ENCODE data around the gene PRKCSH. TPM values are rescaled to one million over a fixed set of nuclear protein-coding genes. Genes with fewer than 3 reads are reported as not detected.
"Not testable (repeated sequence)": the region's sequence is repeated elsewhere in the genome, so short reads cannot be mapped to it uniquely, and the experiment has no call there.

The PRKCSH gene
- total RNA-seq, 1 experiment from 2014 or later = 164 TPM

DNA sequence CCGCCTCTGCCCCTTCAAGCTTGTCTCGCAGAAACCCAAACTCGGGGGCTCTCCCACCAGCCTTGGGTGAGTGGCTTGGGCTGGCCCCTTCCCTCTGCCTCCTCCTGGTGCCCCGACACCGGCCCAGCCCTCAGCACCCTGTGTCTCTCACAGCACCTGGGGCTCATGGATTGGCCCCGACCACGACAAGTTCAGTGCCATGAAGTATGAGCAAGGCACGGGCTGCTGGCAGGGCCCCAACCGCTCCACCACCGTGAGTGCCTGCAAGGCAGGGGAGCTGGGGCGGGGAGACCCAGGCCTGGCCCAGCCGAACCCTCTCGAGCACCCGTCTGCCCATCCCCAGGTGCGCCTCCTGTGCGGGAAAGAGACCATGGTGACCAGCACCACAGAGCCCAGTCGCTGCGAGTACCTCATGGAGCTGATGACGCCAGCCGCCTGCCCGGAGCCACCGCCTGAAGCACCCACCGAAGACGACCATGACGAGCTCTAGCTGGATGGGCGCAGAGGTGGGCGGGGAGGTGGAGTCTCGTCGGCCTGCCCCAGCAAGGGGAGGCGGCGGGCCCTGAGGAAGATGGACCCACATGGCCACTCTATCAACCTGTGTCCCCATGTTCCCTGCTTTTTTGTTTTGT lies 13.6 kb downstream of the PRKCSH start:
- DNase-seq (ENCODE audit: low read depth) = no peak

DNA sequence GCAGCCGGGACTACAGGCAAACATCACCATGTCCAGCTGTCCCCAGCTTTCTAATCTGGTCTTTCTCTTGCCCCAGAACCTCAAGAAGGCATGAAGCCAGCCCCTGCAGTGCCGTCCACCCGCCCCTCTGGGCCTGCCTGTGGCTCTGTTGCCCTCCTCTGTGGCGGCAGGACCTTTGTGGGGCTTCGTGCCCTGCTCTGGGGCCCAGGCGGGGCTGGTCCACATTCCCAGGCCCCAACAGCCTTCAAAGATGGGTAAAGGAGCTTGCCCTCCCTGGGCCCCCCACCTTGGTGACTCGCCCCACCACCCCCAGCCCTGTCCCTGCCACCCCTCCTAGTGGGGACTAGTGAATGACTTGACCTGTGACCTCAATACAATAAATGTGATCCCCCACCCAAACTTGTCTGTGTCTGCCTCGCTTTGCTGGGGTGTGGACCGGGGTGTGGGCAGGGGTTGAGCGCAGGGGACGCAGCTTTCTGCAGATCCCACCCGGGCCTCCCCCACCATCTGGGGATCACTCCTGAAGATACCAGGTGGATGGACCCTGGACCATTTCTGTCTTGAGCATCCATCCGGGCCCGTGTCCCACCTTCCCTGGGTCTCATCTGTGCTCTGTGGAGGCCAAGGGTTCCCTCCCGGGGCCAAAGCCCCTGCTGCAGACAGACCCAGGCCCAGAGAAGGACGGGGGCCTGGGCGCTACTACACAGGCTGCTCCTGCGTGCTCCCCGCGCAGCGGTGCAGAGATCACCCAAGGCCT lies 15.3 kb downstream of the PRKCSH start:
- DNase-seq (ENCODE audit: low read depth) = no peak

DNA sequence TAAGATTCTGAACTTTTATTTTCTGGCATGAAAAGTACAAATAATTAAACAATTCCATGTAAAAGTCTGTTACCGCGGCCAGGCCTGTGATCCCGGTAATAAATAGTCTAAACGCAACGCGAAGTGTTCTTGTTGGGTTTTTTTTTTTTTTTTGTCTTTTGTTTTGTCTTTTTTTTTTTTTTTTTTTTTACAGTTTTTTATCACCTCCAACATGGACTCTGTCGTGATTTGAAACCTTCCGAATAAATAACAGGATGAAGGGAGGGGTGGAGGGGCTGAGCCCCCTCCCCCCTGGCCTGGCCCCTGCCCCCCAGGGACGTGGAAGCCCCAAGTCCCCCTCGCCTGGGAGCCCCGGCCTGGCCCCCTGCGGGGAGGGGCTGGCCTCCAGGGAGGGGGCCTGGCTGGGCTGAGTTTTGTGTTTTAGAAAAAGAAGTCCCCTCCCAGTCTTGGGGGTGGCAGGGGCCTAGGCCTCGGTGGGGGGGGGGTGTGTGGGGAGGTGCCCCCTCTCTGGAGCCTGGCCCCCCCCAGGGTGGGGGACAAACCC lies 16.0 kb downstream of the PRKCSH start:
- DNase-seq (ENCODE audit: low read depth) = no peak

DNA sequence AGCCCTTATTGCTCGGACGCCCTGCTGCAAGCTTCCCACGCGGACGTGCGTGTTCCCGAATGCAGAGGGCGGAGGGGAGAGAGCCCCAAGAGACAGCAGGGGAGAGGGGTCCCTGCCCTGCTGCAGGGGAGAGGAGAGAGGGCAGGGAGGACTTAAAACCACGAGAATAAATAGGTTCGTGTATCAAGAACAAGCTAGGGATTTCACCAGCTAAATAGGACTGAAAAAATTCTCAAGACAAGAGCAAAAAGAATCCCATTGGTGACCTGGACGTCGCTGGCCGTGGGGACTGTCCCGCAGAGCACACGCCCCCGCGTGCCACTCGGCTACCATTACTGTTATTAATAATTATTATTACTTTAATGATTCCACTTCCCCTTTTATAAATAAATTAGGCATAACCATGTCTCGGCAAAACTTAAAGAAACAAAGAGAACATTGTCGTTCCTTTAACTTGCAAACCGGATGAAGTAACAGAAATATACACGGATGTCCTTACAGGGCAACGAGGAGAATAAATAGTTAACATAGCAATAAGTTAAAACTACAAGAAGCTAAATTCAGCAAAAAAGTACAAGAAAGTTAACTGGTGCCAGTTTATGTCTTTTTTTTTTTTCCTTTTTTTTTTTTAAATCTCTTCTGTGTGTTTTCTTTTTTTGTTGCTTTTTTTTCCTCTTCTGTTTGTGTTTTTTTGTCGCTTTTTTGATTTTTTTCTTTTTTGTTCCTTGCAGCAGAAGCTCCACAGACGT lies 16.6 kb downstream of the PRKCSH start:
- no peak for DNase-seq (ENCODE audit: low read depth)

DNA sequence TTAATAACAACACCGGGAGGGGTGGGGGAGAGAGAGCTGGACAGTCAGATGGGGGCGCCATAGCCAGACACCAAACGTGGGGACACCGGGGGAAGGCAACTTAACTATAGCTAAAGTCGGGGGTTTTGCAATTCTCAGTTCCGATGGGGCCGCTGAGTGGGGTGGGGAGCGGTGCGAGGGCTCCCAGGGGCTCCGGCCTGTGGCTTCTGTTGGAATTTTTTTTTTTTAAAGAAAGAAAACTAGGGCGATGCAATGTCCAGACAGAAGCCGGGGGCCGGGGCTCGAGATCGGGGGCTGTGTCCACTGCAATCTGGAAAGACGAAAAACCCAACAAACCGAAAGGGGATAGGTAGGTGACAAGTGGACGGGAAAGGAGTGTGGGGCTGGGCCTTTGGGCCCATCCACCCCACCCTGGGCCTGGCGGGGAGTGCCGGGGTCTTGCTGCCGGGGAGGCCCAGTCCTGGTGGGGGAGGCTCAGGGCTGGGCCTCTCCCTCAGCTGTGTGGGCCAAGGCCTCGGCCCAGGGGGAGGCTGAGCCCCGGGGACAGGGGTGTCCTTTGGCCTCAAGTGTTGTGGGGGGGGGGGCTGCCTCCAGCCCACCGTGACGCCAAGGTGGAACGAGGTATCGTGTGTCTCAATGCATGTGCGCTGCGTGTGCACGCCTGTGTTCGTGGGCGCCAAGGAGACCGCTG lies 17.3 kb downstream of the PRKCSH start:
- no peak for DNase-seq (ENCODE audit: low read depth)

DNA sequence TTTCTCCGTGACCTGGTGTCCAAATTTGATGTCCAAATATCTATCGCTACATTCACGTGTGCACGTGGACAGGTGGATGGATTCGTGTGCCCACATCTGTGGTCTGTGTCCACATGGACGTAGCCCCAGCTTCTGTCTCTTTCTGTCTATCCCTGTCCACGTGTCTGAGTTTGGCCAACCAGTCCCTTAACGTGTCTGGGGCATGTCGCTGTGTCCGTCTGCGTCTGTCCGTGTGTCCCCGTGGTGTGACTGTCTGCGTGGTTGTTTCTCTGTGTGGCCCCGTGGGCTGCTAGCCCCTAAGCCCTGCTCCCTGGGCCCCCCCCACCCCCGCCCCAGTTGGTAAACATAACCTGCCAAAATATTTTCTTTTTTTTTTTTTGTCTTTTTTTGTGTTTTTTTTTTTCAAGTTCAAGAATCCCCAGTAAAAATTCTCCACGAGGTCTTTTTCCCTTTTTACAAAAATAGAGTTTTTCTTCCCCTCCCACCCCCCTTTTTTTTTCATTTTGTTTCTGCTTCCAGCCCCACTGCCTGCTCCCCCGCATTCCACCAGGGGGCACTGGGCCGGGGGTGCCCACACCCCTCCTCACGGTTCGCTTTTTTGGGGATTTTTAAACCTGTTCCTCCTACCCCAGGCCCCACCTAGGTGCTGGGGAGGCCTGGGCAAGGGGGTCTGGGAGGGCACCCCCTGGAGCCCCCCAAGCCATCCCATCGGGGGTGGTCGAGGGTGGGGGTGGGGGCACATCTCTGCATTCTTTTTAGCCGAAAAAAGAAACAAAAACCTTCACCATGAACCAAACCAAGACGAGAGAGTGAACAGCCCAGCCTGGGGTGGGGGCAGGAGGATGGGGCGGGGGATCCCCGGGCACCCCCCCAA lies 18.3 kb downstream of the PRKCSH start:
- DNase-seq (ENCODE audit: low read depth) = no peak

DNA sequence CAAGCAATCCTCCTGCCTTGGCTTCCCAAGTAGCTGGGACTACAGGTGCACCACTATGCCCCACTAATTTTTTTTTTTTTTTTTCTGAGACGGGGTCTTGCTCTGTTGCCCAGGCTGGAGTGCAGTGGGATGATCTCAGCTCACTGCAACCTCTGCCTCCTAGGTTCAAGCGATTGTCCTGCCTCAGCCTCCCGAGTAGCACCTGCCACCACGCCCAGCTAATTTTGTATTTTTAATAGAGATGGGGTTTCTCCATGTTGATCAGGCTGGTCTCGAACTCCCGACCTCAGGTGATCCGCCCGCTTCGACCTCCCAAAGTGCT lies 19.8 kb downstream of the PRKCSH start:
- not testable (repeated sequence) for DNase-seq (ENCODE audit: low read depth)

DNA sequence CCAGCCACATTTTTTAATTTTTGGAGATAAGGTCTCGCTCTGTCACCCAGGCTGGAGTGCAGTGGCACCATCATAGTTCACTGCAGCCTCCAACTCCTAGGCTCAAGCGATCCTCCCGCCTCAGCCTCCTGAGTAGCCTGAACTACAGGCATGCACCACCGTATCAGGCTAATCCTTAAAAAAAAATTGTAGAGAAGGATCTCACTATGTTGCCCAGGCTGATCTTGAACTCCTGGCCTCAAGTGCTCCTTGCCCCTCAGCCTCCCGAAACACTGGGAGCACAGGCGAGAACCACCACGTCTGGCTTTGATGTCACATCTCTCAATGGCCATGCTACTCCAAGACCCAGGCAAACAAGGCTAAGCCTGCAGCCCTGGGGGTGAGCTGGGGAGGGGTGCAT lies 21.2 kb downstream of the PRKCSH start:
- no peak for DNase-seq (ENCODE audit: low read depth)

DNA sequence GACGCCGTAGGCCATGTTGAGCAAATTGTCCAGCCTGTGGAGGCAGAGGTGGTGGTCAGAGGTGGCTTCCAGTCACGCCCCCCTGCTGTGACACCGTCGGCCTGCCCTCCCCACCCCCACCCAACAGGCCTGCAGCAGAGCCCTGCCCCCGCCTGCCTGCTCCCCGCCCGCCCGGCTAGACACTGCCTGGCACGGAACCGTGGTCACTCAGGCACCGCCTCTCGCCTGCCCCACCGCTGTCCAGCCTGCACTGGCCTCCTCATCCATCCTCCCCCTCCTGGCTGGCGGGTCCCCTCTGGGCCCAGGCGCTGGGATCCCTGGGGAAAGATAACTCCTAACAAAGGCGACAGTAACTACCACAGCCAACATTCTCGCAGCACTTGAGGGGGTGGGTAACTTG lies 21.7 kb downstream of the PRKCSH start:
- DNase-seq (ENCODE audit: low read depth) = no peak

DNA sequence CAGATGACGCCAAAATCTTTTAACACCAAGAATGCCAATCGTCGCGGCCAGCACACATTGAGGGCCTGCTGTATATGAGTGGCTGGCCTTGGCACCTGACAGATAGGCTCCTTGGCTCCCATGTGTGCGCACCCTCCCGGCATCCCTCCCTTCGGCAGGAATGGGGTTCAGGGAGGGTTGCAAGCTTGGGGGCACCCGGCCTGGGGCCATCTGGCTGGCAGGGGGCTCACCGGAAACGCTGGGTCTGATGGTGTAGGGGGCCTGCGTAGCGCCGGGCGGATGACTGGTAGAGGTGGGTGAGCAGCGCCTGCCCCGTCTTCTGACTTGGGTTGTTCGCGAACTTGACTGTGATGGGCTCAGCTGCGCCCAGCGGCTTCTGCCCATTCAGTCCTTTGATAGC lies 22.4 kb downstream of the PRKCSH start:
- DNase-seq (ENCODE audit: low read depth) = no peak

DNA sequence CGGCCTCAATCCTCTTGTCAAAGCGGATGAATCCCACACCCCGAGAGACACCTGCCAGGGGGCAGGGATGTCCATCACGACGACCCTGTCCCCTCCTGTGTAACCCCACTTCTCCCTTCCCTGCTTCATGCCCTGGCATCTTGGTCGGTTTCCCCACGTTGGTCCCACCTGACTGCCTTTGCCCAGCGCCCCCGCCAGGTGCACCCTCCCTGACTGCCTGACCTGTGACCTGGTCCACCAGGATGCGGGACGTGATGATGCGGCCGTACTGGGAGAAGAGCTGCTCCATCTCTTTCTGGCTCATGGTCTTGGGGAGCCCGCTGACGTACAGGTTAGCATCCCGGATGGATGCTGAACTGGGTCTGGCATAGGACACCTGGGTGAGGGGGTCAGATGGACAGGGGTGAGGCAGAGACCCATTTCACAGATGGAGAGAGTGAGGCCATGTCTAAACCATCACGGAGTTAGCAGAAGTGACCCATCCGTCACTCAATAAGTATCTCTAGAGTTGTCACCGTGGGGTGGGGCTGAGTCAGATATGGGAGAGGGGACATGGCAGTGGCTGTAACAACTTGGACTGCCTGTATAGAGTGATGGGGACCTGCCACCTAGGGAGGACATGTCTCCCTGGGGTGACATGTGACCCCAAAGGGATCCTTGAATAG lies 22.9 kb downstream of the PRKCSH start:
- DNase-seq (ENCODE audit: low read depth) = no peak

DNA sequence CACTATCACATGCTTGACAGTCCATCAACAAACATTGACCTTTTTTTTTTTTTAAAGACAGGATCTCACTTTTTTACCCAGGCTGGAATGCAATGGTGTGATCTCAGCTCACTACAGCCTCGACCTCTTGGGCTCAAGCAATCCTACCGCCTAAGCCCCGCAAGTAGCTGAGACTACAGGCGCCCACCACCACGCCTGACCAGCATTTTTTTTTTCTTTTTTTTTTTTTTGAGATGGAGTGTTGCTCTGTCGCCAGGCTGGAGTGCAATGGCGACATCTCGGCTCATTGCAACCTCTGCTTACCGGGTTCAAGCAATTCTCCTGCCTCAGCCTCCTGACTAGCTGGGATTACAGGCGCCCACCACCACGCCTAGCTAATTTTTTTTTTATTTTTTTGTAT lies 23.5 kb downstream of the PRKCSH start:
- DNase-seq (ENCODE audit: low read depth) = not testable (repeated sequence)

DNA sequence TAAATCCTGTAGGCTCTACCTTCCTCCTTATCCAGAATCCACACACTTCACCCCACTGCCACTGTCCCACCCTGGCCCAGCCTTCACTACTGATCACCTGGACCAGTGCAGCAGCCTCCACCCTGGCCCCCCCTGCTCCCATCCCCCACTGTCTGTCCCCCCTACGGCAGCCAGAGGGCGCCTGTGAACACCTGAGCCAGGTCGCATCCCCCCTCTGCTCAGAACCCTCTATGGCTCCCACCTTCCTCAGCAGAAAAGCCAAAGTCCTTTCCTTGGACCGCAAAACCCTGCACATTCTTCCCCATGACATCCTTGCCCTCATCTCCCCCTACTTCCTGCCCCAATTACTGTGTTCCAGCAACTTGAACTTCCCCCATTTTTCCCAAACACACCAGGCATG lies 24.8 kb downstream of the PRKCSH start:
- no peak for DNase-seq (ENCODE audit: low read depth)

DNA sequence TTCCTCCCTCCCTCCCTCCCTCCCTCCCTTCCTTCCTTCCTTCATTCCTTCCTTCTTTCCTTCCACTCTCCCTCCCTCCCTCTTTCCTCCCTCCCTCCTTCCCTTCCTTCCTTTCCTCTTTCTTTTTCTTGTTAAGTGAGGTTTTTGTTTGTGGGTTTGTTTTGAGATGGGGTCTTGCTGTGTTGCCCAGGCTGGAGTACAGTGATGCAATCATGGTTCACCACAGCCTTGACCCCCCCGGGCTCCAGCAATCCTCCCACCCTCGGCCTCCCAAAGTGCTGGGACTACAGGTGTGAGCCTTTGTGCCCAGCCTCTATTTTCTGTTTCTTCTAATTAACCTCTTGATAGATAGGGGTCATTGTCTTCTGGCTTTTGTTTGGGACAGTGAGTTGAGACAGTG lies 26.0 kb downstream of the PRKCSH start:
- DNase-seq (ENCODE audit: low read depth) = no peak

DNA sequence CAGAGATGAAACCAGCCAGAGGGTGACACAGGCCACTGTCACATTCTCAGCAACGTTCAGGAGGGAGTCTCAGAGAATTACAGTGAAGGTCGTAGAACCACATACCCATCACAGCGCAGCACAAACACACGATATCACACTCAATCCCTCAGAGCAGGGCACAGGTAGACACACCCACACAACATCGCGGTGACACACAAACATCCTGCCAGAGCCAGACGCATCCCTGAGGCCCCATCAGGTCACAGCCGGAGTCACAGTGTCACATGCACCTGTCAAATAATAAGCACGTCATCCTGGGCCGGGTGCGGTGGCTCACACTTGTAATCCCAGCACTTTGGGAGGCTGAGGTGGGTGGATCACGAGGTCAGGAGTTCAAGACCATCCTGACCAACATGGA lies 28.0 kb downstream of the PRKCSH start:
- DNase-seq (ENCODE audit: low read depth) = no peak

DNA sequence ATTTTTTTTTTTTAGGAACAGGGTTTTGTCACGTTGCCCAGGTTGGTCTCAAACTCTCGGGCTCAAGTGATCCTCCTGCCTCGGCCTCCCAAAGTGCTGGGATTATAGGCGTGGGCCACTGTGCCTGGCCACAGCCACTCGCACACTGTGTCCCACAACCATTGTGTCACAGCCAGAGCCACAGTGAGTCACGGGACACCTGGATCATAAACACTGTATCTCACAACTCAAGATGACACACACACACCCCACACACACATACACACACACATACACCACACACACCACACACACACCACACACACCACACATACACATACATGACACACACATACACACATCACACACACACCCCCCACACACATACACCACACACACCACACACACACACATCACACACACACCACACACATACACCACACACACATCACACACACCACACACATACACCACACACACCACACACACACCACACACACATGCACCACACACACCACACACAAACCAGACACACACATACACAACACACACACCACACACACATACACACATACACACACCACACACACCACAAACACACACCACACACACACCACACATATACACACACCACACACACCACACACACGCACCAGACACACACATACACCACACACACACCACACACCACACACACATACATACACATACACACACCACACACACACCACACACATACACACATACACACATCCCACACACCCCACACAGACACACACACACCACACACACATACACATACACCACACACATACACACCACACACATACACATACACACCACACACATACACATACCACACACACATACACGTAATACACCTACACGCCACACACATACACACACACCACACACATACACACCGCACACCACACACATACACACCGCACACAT lies 29.2 kb downstream of the PRKCSH start:
- DNase-seq (ENCODE audit: low read depth) = no peak

DNA sequence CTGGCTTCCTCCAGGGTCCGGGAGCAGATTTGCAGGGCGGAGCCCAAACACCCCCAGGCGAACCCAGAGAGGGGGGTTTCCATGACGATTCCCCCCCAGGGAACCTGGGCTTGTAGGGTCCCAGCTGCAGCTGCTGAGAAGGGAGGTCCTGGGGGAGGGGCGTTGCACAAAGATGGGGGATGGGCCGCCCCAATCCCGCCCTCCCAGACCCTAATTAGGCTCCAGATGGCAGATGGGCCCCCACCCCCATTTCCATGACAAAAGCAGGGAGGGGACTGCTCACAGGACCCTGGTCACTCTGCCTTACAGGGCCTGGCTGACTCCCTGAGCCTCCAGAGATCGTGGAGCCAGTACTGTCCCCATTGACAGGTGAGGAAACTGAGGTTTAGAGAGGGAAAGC lies 30.2 kb downstream of the PRKCSH start:
- DNase-seq (ENCODE audit: low read depth) = no peak

DNA sequence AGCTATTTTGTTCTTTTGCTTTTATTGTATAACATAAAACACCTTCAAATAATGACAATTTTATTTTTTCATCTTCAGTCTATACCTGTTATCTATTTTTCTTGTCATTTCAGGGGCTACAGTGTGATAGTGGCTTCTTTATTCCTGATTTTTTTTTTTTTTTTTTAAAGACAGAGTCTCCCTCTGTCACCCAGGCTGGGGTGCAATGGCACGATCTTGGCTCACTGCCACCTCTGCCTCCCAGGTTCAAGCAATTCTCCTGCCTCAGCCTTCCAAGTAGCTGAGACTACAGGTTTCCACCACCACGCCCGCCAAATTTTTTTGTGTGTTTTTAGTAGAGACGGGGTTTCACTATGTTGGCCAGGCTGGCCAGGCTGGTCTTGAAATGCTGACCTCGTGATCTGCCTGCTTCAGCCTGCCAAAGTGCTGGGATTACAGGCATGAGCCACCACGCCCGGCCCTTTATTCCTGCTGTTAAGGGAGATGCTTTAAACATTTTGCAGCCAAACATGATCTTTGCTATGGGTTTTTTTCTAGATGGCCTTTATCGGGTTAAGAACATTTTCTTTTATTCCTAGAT lies 32.9 kb downstream of the PRKCSH start:
- not testable (repeated sequence) for DNase-seq (ENCODE audit: low read depth)

DNA sequence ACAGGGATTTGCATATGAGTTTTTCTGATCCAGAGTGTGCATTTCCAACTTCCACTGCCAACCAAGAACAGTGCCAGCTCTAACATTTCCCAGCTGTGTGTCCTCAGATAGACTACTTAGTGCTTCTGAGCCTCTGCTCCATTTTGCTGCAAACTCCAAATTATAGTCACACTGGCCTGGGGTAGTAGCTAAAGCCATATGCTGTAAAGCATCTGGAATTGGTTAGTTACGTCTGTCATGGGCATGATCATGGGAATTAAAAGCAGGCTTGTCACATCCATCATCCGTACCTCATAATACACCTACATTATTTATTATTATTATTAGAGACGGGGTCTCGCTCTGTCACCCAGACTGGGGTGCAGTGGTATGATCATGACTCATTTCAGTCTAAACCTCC lies 38.3 kb downstream of the PRKCSH start:
- no peak for DNase-seq (ENCODE audit: low read depth)

Measured in LHCN-M2 (cell line).